GM19463 (cell line): ENCODE measurements around the gene TTI1.

Source experiments
- ATAC-seq: cut with Tn5 transposase; IDR thresholded peaks from one replicate; pipeline ENCODE4 v1.9.1; 2021; ENCODE audit warnings: mild to moderate bottlenecking, moderate library complexity; ENCODE audit not compliant: unreplicated experiment

TTI1 gene

DNA sequence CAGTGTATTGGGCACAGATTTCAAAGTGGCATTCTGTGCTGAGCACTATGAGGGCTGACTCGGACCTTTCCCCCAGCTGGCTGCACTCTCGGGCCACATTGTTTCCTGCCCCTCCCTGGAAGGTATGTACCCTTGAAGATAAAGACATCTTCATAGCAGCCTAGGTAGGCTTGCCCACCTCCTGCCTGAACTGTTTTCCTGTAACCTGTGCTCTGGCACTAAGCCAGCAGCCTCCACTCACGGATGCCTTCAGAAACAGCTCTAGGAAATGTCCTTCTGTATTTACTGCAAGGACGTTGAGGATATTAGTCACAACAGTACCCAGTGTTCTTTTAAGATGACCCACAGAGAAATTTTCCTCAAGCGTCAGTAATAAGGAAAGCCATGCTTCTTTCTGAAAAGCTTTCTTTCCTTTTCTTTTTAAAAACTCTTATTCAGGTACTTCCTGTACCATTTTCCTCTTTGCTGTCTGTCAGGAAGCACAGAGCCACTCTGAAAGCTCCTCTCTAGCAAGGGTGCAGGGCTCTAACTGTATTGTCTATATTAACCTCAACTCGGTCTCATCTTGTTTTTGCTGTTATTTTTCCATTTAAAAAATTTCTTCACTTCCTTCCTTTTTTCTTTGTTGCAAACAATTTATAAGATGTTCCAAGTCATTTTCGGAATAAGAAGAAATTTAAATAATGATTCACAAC, 43.5 kb downstream of the TTI1 start:
- no peak for ATAC-seq

DNA sequence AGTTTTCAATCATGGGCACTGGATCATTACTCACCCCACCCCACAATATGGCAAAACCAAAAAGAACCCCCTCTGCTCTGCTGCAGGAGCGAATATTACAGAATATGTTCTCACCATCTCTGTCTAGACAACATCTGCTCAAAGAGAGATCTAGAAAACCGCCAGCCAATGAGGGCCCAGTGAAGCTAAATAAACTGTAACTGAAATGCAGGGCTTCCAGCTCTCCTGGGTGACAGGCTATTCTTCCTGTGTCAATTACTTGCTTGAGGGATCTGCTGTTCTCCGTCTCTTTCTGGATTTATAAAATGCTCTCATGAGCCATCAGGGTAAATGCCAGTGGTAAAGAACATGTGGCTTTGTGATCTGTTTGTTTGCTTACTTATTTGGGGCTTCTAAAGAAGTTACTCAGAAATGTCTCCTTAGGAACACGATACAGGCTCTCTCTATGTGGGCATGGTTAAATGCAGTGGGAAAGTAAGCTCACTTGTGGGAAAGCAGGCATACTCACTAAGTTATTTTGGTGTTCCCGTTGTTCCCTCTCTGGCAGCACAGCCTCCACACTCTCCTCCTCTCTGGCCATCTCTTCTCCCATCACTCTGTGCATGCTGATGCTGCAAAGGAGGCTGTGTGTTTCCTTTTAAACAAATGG, 44.8 kb downstream of the TTI1 start:
- ATAC-seq, result no peak

DNA sequence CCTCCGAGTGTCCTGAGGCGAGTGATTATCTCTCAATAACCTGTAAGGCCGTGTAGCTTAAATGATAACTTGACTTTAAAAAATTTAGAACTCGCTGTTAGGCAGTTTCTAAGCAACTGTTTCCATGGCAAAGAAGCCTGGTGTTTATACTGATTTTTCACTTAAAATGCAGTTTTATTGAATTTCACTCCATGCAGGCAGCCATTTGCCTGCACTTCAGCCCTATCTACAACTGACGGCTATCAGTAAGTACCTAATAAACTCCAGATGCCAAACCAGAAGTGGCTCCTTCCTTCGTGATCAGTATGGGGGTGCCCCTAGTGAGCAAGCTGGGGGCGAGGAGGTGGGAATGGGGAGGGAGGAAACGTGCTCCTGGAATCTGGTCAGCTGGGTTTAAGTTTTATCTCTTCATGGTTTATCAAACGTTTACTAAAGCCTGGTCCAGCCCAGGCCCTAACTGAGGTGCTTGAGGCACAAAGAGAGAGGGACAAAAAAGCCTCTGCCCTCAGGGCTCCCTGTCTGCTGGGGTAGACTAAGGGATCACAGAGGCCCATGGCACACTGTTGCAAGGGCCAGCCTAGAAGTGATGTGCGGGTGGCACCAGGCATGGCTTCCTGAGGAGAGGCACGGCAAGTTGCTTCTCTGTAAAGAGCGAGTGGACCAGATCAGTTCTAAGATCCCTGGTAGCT, 45.5 kb downstream of the TTI1 start:
- no peak for ATAC-seq

DNA sequence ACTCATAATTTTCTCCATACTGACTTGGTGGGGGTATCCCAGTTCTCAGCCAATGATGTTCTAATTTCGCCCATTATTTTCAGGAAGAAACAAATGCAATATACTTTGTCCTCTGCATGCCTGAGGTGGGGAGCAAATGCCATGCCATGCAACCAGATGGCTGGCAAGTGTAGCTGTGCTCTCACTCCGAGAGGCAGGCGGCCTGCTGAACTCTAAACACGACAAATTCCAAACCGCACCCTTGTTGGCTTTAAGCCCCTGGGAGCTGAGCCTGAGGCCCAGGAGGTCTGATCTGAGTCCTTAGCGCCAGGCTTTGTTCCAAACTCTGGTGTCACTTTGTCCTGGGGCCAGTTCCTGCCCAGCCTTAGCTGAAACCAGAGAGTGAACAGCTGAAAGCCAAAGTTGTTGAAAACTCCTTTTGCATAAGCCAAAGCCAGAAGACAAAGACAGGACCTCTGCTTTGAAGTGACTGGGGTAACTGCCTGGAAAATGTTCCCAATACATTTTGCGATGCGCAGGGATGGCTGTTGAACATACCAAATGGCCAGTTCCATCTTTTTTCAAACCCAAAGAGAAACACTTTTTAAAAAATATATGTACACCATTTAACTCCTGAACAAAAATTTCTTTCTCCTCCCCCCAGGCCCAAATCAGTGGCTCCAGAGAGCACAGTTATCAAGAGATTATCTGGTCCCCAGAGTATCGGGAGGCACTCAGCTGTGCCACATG, 46.2 kb downstream of the TTI1 start:
- no peak for ATAC-seq

DNA sequence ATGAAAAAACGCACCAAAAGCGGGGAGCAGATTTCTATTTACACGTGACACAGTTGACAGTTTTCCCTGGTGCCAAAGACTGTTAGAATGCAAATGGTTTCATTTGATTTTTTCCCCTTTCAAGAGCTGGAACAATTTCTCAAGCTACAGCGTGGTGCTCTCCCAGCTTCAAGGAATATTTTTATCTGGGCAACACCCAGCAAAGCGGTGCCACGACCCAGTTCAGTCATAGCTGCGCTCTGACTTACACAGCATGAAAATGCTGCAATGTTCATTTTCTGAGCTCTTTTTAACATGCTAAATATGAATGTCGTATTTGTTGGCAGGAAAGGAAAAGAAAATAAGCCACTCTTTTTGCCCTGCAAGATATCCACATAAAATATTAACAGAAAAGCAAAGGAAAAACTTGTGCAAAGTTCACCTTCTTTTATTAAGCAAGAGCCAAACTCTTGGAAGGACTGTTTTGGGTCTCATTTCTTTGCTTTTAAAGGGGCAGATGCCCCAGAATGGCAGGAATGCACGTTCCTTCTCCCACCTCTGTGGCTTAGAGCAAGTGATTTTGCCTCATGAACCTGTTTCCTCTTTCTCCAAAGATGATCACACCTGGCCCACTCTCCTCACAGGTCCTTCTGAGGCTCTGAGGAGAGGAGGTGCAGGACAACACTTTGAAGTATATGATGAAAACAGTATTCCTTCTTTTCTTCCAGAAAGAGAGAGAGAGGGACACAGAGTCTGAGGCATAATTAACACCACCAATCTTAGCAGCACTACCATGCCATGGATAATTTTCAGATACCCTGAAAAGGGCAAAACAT, 47.0 kb downstream of the TTI1 start:
- ATAC-seq, result no peak

DNA sequence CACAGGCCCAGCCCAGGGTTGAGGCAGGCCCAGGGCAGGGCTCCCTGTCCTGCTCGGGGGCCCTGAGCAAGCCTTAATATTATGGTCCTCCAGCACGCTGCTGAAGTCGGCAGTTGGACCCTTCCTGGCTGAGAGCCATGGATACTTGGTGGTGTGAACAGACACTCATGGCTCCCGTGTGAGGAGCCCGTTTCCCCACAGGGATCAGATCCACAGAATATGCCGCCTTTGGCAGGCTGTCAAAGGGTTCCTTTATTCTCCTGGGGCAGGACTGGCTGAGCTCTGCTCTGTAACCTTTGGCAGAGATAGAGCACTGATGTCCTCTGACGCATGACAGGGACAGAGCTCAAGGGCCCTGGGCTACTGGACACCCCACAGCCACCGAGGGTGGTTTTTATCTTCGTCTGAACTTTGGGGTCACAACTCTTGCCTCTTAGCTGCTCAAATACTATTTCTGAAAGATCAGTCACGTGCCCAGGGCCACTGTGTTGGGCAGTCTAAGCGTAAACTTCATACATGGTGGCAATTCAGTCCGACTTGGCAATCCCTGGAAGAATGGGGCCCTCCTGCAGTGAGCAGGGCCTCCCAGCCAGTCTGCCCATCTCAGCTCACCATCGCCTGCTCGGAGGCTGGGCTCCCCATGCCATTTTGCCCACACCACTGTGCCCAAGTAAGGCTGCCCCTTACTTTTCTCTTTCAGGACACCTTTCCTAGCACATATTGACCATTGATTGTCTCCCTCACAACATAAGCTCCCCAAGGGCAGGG, 49.1 kb downstream of the TTI1 start:
- no peak for ATAC-seq

DNA sequence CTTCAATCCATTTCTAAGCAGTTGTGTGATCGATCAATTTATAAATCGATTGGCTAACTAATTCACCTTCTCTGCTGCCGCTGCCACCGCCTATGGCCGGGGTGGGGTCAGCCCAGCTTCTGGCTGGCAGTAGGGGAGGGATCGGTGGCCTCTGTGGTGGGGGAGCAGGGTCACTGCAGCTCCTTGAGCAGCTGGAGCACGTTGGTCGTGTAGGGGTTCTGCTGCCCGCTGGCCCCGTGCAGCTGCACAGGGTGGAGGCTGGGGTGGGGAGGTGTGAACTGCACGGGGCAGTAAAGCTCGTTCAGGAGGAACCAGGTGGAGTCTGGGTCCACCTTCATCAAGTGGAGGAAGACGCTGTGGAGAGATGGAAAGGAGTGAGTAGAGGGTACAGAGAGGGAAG, 50.0 kb downstream of the TTI1 start:
- no peak for ATAC-seq

DNA sequence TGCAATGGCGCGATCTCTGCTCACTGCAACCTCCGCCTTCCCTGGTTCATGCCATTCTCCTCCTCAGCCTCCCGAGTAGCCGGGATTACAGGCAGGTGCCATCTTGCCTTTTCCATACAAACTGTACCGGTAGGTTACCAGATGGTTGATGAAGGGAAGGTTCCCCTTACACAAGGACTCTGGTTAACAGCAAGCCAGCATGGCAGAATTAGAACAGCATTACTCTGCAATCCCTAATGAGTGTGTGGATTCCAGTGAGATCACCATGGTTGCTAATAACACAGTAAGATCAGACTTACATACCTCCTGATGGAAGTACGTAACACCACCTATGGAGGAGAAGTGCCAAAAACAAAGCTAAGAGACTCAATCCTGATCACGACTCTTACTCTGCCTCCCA, 51.7 kb downstream of the TTI1 start:
- ATAC-seq, result no peak

DNA sequence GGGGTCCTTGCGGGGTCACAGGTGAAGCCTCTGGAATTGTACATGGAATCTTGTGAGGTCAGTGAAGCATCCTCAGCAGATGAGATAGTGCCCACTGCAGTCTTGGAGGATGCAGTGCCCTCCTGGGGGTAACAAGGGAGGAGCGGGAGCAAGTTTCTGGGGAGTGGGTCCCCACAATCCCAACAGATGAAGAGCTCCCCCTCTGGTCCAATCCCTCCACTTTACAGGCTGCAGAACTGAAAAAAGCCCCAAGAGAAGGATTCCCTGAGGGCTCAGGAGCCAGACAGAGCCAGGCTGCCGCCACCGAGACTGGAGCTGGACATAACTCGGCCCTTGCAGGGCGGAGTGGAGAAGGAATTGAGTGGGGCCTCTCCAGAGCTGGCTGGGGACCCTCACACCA, 52.4 kb downstream of the TTI1 start:
- no peak for ATAC-seq

DNA sequence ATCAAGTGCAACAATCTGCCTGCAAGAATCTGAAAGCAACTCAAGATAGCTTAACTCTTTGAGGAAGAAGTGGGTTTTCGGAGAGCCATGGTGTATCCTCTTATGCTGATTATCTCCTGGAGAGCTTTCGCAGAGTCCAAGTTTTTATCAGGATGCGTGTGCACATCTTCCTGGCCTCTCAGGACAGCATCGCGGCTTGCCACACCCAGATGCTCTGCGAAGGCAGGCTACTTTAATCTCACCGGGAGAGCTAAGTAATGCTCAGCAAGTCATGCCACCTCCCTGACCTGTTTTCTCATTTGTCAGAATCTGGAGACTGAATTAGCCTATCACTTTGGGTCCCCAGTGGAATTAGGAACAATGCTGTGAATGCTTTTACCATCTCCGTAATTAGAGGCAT, 52.9 kb downstream of the TTI1 start:
- no peak for ATAC-seq

DNA sequence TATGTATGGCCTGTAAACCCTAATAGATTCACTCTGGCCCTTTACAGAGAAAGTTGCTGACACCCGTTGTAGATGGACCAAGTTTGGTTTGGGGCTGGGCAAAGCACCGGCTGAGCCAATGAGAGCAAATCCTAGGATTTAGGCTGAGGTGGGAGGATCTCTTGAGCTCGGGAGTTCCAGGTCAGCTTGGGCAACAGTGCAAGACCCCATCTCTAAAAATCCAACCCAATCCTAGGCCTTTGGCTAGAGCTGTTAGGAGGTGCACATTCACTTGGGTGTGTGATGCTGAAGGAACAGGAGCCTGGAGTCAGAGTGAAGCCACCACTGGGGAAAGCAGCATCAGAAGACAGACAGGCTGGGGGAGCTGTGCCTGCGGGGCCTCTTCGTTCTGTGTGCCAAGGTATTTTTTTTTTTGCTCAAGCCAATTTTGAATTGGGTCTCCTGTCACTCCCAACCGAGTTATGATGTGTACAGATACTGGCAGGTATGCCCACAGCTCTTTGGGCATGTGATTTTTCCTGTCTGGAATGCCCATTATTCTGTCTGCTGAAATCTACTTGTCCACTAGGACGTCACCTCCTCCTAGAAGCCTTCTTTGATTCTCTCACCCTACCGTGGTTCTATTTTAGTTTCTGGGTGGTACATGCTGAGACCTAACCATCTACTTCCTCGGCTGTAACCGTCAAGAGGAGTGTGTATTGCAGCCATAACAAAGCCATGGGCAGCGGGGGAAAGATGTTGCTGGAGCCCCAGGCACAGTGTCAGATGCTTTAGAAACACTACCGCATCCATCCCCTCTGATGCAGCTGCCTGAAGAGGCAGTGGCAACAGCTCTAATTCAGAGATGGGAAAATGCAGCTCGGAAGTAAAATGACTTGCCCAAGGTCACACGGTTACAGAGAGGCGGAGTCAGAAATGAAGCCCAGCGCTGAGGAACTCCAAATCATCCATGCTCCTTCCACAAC, 54.0 kb downstream of the TTI1 start:
- no peak for ATAC-seq

DNA sequence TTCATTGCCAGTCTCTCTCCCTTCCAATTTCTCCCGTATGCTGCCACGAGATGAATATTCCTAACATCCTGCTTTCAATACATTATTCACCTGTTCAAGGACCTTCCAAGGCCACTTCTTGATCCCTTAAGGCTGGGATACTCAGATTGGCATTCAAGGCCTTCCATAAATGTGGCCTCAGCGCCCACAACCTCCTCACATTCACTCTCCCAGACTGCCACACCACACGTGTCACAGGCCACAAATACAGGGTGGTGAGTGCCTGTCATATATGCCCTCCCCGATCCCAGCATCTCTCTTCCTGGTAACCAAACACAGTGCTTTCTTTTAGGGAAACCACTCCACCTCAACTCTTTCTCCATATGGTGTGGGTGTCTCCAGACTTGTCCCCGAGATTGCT, 55.5 kb downstream of the TTI1 start:
- no peak for ATAC-seq

DNA sequence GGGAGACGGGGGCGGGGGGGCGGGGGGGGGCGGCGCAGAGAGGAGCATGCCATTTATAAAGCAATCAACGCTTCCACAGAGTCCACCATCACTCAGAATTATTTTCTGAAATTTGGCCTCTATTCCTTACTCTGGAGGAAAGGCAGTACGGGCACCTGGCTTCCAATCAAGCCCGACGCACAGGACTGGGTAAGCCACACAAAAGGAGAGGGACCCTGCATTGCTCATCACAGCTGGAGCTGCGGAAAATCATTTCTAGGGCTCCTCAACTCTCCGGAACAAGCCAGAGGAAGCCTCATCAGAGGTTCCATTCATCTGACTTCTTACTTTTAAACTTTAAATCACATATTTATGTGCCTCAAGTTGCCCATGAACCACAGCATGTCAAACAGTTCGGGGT, 55.9 kb downstream of the TTI1 start:
- ATAC-seq, result no peak

DNA sequence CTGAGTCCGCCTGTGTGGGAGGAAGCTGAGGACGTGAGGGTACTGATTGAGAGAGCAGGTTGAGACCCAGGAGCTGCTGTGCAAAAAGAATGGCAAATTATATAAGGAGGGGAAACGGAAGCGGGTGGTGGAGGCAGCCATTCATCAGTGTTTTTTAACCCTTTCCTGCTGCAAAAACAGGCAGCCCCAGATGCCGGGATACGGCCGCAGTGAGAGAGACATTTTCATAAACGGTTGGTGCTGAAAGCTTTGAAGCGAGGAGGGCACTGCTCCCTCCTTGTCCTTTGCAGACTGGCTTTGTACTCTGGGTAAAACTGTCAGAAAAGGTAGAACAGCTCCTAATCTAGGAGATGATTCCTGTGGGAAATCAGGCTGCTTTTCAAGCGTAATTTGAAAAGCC, 56.4 kb downstream of the TTI1 start:
- ATAC-seq, result no peak

DNA sequence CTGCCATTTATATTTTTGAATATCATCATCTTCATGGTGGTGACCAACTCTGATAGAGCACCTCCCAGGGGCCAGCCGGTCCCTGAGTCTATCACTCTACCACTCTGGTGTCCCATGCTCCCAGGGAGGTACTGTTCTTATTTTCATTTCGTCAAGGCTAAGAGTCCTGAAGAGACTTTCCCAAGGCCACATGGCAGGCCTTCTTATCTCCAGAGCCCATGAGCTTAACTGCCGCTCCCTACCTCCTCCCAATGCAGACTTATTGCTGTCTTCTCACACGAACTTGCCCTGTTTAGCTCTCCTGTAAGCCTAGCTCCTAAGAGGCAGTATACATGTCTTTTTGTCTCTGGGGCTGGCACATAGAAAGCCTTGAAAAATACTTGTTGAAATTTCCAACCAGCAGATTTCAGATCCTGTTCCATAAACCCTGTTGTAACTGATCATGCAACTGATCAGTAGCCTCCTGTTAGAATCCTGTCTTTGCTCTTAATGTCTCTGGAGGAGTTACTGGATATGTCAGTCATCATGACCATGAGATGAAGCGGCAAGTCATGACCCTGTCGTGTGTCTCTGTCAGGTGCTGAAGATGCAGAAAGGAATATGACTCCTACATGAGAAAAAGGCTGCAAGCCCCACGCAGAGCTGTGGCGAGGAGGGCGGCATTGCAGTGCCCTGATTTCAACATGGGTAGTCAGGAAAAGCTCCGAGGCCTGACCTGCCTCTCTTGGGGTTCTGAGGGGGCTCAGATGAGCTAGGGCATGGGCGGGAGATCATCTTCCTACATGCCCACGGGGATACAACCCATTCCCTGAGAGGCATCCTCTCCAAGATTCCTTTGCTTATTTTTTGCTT, 60.0 kb downstream of the TTI1 start:
- ATAC-seq, result no peak

DNA sequence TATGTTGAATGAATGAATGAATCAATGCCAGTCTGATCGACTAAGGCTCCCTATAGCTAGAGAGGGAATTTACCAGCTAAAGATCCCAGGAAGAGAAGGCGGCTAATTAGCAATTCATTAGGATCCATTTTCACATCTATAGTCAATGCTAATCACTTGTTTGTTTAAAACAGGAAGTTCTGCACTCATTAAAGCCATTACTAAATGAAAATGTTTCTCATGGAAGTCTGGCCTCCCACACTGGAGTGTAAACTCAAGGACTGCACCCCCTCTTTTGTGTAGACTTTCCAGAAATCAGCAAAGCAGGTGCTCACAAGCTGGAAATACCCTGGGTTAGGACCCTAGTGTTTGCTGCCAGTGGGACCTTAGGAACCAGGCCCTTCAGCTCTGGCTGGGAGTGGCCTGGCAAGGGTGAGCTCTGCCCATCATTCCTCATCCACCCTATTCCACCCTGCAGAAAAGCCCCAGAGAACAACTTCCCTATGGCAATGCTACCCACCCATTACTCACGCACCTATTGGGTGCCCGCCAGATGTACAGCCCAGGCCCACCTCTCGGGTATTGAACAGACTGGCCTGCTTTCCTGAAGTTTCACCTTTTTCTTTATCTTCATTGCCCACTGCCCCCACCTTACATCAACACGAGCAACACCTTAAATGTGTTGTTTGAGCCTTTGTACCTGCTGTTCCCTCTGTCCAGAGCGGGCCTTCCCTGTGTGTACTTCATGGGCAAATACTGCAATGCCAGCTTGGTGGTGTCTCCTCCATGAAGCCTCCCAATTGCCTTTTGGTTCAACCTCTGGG, 60.8 kb downstream of the TTI1 start:
- ATAC-seq, result no peak

DNA sequence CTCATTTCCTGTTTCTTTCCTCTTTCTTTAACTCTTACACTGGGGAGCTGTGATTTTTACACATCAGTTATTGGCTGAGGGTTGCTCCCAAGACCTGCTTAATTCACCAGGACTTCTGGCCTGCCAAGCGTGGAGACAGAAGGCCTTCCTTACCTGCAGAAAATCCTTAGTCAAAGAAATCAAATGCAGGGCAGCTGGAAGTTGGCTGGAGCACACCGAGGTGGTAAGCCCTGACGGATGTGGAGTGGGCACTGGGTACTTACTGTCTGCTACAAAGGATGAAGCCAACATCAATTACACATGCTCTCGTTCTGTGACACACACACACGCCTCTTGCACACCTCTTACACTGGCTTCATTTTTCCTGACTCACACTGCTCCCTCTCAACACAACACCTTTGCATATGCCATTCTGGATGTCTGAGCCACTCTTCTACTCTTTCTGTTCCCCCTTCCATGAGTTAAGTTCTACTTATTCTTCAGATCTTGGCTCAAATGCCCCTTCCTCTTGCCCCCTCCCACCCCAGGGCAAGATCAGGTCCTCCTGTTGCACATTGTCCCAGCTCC, 61.6 kb downstream of the TTI1 start:
- no peak for ATAC-seq
